Cortex of kidney (tissue), 1 donor: Measurements from ENCODE around the gene PTPRN2.

Experiments used
- DNase-seq: peaks from one replicate; lab custom pipeline; 2025; lab: John Stamatoyannopoulos, UW

PTPRN2 gene

DNA sequence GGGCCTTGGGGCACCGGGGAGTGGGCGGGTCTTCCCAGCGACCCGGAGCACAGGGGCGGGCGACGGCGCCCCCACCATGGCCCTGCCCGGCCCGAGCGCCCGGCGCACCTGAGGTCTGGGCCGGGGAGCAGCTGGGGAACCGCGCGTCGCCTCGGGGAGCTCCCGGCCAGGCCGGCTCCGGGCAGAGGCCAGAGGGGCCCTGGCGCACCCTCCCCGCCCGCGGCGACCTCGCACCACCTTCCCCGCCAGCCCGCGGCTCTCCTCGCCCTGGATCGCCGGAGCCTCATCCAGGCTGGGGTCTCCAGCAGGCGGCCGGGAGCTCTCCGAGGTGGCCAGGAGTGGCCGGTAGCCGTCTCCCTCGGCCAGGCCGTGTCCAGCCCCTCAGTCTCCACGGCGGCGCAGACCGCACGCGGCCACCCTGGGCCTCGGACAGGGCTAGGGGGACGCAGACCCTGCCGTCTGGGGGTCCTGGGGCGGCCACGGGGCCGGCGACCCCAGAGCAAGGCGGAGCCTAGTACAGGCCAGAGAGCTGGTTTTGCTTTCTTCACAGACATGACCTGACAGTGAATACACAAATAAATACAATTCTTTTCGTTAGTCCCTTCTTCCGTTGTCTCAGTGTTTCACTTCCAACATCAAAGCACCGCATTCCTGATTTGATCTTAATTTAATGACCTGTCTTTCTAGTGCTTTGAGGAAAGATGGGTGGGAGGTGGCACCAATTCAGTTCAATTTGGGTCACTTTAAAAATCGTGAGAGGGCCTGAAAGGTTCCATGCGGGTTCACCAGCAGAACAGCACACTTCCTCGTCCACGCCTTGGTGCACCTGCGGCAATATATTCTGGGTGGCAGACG lies 893.9 kb downstream of the PTPRN2 start:
- DNase-seq: no peak

DNA sequence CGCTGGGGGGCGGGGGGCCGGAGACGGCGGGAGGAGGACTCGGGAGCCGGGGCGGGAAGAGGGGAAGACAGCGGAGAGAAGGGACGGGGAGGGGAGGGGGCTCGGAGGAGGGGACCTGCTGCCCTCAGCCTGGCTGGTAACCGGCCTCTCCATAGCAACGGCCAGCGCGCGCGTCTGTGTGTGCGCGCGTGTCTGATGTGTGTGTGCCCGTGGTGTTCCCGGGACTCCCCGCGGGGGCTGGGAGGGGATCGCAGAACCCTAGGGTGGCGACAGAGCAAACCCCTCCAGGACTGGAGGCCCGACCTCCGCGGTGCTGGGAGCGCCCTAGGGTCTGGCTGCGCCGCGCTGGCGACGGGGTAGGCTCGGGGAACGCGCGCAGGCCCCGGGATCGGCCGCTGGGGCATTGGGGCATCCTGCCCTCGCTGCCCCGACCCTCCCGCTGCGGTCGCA lies 894.5 kb downstream of the PTPRN2 start:
- DNase-seq: no peak

- DNase-seq: no peak
Measured at GRCh38 chr7:157692460-157693011, 895.1 kb downstream of the PTPRN2 start.

GRCh38 chr7:157691586-157692459 lies 895.8 kb downstream of the PTPRN2 start:
- DNase-seq: no peak

GRCh38 chr7:157690833-157691585 lies 896.6 kb downstream of the PTPRN2 start:
- no peak for DNase-seq

- DNase-seq: no peak
Measured at GRCh38 chr7:157690058-157690832, 897.4 kb downstream of the PTPRN2 start.

- no peak for DNase-seq
Measured at GRCh38 chr7:157689269-157690057, 898.2 kb downstream of the PTPRN2 start.

GRCh38 chr7:157688533-157689268 lies 898.9 kb downstream of the PTPRN2 start:
- no peak for DNase-seq

DNA sequence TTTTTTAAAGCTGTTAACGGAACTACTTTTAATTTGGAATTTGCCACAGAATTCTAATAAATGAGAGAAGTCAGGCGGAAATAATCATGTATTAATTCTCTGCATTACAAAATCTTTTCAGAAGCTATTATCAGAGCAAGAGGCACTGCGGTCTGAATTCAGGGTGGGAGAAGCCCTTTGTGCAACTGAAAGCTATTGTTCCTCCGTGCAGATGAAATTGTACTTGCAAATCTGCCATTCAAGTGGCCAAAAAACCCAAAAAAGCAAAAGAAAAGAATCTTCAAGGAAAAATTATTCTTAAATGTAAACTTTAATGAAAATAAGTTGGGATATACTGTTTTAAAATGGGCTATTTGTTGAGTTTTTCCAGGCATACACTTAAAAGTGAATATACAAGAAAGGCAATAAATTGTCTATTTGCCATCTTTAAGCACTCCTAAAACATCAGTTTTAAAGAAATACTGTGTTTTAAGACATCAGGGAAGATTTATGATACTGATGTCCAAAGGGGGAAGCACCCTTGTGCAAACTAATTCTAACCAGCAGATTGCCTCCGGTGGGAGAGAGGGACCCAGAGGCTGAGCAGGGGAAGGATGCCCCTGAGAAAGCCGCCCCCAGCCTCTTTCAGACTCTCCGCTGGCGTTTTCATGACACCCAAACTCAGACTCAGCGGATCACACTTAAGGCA lies 899.6 kb downstream of the PTPRN2 start:
- DNase-seq: no peak

GRCh38 chr7:157687158-157687557 lies 900.5 kb downstream of the PTPRN2 start:
- no peak for DNase-seq

- no peak for DNase-seq
Measured at GRCh38 chr7:157686285-157686894, 901.2 kb downstream of the PTPRN2 start.

GRCh38 chr7:157685430-157686284 lies 902.0 kb downstream of the PTPRN2 start:
- no peak for DNase-seq

- no peak for DNase-seq
Measured at GRCh38 chr7:157684909-157685429, 902.7 kb downstream of the PTPRN2 start.

GRCh38 chr7:157684157-157684908 lies 903.3 kb downstream of the PTPRN2 start:
- no peak for DNase-seq

DNA sequence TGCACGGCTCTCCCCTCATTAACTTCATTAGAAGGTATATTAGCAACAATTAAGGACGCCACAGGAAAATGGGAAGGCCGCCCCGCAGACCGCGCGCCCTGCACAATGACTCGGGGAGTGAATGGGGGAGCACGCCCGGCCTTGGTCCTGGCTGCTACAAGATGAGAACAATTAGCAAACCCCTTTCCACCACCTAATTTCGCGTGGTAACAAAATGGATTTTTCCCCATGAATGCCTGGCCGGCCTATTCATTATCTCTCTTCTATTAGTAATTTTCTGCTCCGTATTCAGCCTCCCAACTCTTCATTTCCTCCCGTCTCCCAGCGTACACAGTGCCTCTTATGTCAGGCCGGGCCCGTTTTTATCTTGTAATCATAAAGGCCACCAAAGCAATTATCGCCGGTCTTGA lies 903.9 kb downstream of the PTPRN2 start:
- DNase-seq: no peak

DNA sequence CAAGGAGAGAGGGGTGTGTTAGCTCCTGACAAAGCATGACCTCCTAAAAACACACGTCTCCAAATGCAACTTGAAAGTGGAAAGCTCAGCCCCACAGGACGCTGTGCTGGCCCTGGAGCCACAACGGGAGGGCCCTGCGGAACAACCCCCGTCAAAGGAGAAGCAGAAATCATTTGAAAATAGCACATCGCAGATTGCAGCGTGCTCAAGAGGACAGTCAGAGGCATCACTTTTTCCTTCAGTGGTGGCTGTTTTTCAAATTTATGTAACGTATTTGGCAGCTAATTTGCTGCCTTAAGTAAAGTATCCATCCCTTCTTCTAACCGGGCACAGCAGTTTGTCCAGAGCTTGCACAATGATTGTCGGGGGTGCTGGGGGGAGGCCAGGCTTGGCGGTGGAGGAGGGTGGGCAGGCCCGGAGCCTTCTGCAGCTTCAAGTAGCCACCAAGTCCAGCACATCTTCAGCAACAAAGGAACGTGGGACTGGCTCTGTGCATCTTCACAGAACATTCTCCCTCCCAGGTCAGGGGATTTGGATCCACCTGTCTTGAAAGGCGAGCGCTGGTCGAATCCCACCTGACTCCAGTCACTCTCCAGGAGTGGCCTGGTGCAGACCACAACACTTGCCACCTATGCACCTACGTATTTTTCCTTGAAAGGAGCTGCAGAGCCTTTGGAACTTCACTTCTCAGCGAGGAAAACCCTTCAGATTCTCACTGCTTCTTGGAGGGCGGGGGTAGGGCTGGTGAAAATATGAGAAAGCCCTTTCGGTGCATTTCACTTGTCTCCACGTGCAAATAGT lies 904.5 kb downstream of the PTPRN2 start:
- DNase-seq: no peak
